RWPE2 (cell line): ENCODE results near the gene LOXHD1.

ENCODE experiments used
- ATAC-seq: fragments of 200-7000 bp; cut with Tn5 transposase; 3 replicates; pipeline ENCODE4 v1.9.1; 2021; ENCODE audit warnings: low read depth
- DNase-seq: peaks from one replicate; pipeline ENCODE4 v3.0.0-alpha.2; 2020; ENCODE audit warnings: low spot score
- H3K27ac ChIP-seq: fragments of 450-650 bp; 2 replicates; pipeline ENCODE4 v1.5.1; 2017; ENCODE audit warnings: mild to moderate bottlenecking; ENCODE audit not compliant: poor library complexity, severe bottlenecking
- H3K27me3 ChIP-seq: fragments of 250-450 bp; sonication (Bioruptor Pico); 2 replicates; pipeline ENCODE4 v1.5.1; 2021; ENCODE audit warnings: mild to moderate bottlenecking, moderate library complexity; ENCODE audit not compliant: insufficient read depth, poor library complexity, severe bottlenecking
- H3K36me3 ChIP-seq: fragments of 250-450 bp; sonication (Bioruptor Pico); 2 replicates; pipeline ENCODE4 v1.5.1; 2020; ENCODE audit warnings: low read depth, mild to moderate bottlenecking, moderate library complexity
- H3K4me1 ChIP-seq: fragments of 250-450 bp; sonication (Bioruptor Pico); 2 replicates; pipeline ENCODE4 v1.5.1; 2021; ENCODE audit warnings: mild to moderate bottlenecking, moderate library complexity; ENCODE audit not compliant: insufficient read depth, poor library complexity, severe bottlenecking
- H3K4me3 ChIP-seq: fragments of 250-450 bp; sonication (Bioruptor Pico); 2 replicates; pipeline ENCODE4 v1.5.1; 2021; ENCODE audit warnings: mild to moderate bottlenecking, moderate library complexity; ENCODE audit not compliant: severe bottlenecking
- H3K9me3 ChIP-seq: fragments of 250-450 bp; sonication (Bioruptor Pico); 2 replicates; pipeline ENCODE4 v1.5.1; 2021; ENCODE audit warnings: mild to moderate bottlenecking, moderate library complexity; ENCODE audit not compliant: severe bottlenecking
- CTCF ChIP-seq: fragments of 450-650 bp; IDR thresholded peaks from one replicate; pipeline ENCODE4 v1.5.1; 2017; ENCODE audit warnings: mild to moderate bottlenecking, moderate library complexity; ENCODE audit not compliant: poor library complexity, severe bottlenecking

LOXHD1 gene

GRCh38 chr18:46672062-46672970, 15.3 kb upstream of the LOXHD1 start:
- no peak for DNase-seq
- Histone ChIP-seq H3K4me3 (no peak overlapping the region), H3K4me1 (no peaks in the 10 kb centered on the region), H3K27me3 (no peaks in the 10 kb centered on the region), H3K9me3 (no peaks in the 10 kb centered on the region), H3K27ac (no peak overlapping the region), H3K36me3 (no peaks in the 10 kb centered on the region)
- TF ChIP-seq CTCF = no peak
- ATAC-seq = no peak

- no peak overlapping the region for H3K4me3 ChIP-seq
- H3K9me3 ChIP-seq = no peaks in the 10 kb centered on the region
- H3K27me3 ChIP-seq = no peaks in the 10 kb centered on the region
- no peaks in the 10 kb centered on the region for H3K36me3 ChIP-seq
- H3K27ac ChIP-seq = no peak overlapping the region
- DNase-seq = no peak
- no peak for ATAC-seq
- TF ChIP-seq CTCF = no peak
- no peaks in the 10 kb centered on the region for H3K4me1 ChIP-seq
Observed at GRCh38 chr18:46668694-46669093, 11.7 kb upstream of the LOXHD1 start.

GRCh38 chr18:46668135-46668534, 11.1 kb upstream of the LOXHD1 start:
- no peak for ATAC-seq
- no peak for DNase-seq
- no peaks in the 10 kb centered on the region for H3K9me3 ChIP-seq

GRCh38 chr18:46663539-46663938, 6.5 kb upstream of the LOXHD1 start:
- Histone ChIP-seq H3K27me3 (no peaks in the 10 kb centered on the region), H3K4me1 (no peaks in the 10 kb centered on the region), H3K9me3 (no peaks in the 10 kb centered on the region), H3K36me3 (no peaks in the 10 kb centered on the region), H3K27ac (no peak overlapping the region), H3K4me3 (no peak overlapping the region)
- no peak for TF ChIP-seq CTCF
- ATAC-seq = no peak; the same call in 2 of the 3 replicates
- no peak for DNase-seq

More at GRCh38 chr18:46668135-46668534, 11.1 kb upstream of the LOXHD1 start:
- Histone ChIP-seq H3K27me3 (no peaks in the 10 kb centered on the region), H3K4me3 (no peak overlapping the region), H3K4me1 (no peaks in the 10 kb centered on the region), H3K27ac (no peak overlapping the region), H3K36me3 (no peaks in the 10 kb centered on the region)
- no peak for TF ChIP-seq CTCF
